OCI-LY1 (cell line): ENCODE results near the gene CAPN14.

Experiments
- EZH2 ChIP-seq: fragments of 200-600 bp; sonication (generic), shearing (Covaris generic); IDR thresholded peaks from 2 replicates; pipeline ENCODE4 v1.8.0; 2017; ENCODE audit warnings: borderline replicate concordance, mixed run types, mild to moderate bottlenecking, antibody characterized with exemption, low read length, moderate library complexity, mixed read lengths
- TF ChIP-seq, protein P1 (sequence below): fragments of 200-600 bp; sonication (generic), shearing (Covaris generic); IDR thresholded peaks from 2 replicates; pipeline ENCODE4 v1.5.1; 2017; ENCODE audit warnings: mild to moderate bottlenecking, antibody characterized with exemption, low read length, moderate library complexity, mixed read lengths

DNA sequence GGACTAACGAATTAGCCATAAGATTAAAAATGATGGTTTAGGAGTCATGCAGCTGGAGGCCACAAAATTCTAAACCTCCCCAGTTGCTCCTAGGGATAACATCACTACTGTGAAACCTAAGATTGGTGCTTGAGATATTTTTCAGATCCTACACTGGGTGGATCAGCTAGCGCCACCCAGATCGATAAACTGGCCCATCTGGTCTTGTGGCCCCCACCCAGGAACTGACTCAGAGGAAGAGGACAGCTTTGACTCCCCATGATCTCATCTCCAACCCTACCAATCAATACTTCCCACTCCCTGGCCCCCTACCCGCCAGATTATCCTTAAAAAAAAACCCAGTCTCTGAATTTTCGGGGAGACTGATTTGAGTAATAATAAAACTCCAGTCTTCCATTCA is 84.5 kb downstream of the CAPN14 start:
- TF ChIP-seq, protein P1, sequence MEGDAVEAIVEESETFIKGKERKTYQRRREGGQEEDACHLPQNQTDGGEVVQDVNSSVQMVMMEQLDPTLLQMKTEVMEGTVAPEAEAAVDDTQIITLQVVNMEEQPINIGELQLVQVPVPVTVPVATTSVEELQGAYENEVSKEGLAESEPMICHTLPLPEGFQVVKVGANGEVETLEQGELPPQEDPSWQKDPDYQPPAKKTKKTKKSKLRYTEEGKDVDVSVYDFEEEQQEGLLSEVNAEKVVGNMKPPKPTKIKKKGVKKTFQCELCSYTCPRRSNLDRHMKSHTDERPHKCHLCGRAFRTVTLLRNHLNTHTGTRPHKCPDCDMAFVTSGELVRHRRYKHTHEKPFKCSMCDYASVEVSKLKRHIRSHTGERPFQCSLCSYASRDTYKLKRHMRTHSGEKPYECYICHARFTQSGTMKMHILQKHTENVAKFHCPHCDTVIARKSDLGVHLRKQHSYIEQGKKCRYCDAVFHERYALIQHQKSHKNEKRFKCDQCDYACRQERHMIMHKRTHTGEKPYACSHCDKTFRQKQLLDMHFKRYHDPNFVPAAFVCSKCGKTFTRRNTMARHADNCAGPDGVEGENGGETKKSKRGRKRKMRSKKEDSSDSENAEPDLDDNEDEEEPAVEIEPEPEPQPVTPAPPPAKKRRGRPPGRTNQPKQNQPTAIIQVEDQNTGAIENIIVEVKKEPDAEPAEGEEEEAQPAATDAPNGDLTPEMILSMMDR: no peak
- TF ChIP-seq EZH2: no peak
